GM23338 (cell line): ENCODE data around the gene OPRL1. TPM values are rescaled to one million over a fixed set of nuclear protein-coding genes. Genes with fewer than 3 reads are reported as not detected.

Experiments
- ATAC-seq: fragments of 200-7000 bp; cut with Tn5 transposase; 3 replicates; pipeline ENCODE4 v1.9.1; 2020
- DNase-seq: peaks from one replicate; pipeline ENCODE4 v3.0.0-alpha.2; 2015; ENCODE audit warnings: low spot score
- H2AFZ ChIP-seq: fragments of 200-600 bp; sonication (generic); 2 replicates; pipeline ENCODE4 v1.8.0; 2016; ENCODE audit warnings: antibody characterized with exemption, mild to moderate bottlenecking, moderate library complexity
- H3F3A ChIP-seq: fragments of 200-600 bp; sonication (generic); replicated peaks from 2 replicates; pipeline ENCODE4 v1.8.0; 2017; ENCODE audit warnings: antibody characterized with exemption, mixed run types, low read depth
- H3K27ac ChIP-seq: fragments of 200-600 bp; sonication (generic); 2 replicates; pipeline ENCODE4 v1.6.1; 2016; ENCODE audit warnings: low read depth
- H3K27me3 ChIP-seq: fragments of 200-600 bp; sonication (generic); 2 replicates; pipeline ENCODE4 v1.8.0; 2016; ENCODE audit warnings: mild to moderate bottlenecking, mixed run types, moderate library complexity; ENCODE audit not compliant: insufficient read depth
- H3K36me3 ChIP-seq: fragments of 200-600 bp; sonication (generic); 2 replicates; pipeline ENCODE4 v1.8.0; 2016; ENCODE audit warnings: mild to moderate bottlenecking; ENCODE audit not compliant: insufficient read depth
- H3K4me1 ChIP-seq: fragments of 200-600 bp; sonication (generic); 2 replicates; pipeline ENCODE4 v1.8.0; 2016; ENCODE audit warnings: mild to moderate bottlenecking, moderate library complexity; ENCODE audit not compliant: insufficient read depth
- H3K4me2 ChIP-seq: fragments of 200-600 bp; sonication (generic); 2 replicates; pipeline ENCODE4 v1.7.1; 2017; ENCODE audit warnings: mixed run types
- H3K4me3 ChIP-seq: fragments of 200-600 bp; sonication (generic); 2 replicates; pipeline ENCODE4 v1.6.1; 2016; ENCODE audit warnings: mixed run types
- H3K79me2 ChIP-seq: fragments of 200-600 bp; sonication (generic); replicated peaks from 2 replicates; pipeline ENCODE4 v1.8.0; 2017; ENCODE audit warnings: mild to moderate bottlenecking; ENCODE audit not compliant: insufficient read depth
- H3K9me2 ChIP-seq: fragments of 200-600 bp; sonication (generic); 2 replicates; pipeline ENCODE4 v1.8.0; 2017; ENCODE audit not compliant: insufficient read depth
- H4K20me1 ChIP-seq: fragments of 200-600 bp; sonication (generic); replicated peaks from 2 replicates; pipeline ENCODE4 v1.8.0; 2017; ENCODE audit warnings: mild to moderate bottlenecking; ENCODE audit not compliant: insufficient read depth
- H3K27ac Mint-ChIP-seq: 2 replicates; pipeline ENCODE4 v1.8.0; 2020; ENCODE audit warnings: inconsistent platforms, mild to moderate bottlenecking, moderate library complexity, mixed read lengths
- H3K27me3 Mint-ChIP-seq: 3 replicates; pipeline ENCODE4 v1.8.0; 2022; ENCODE audit warnings: low read depth, mild to moderate bottlenecking, moderate library complexity, mixed read lengths, inconsistent platforms; ENCODE audit not compliant: insufficient read depth, poor library complexity
- H3K36me3 Mint-ChIP-seq: 3 replicates; pipeline ENCODE4 v1.8.0; 2021; ENCODE audit warnings: low read depth, mild to moderate bottlenecking, inconsistent platforms, moderate library complexity, mixed read lengths
- H3K4me1 Mint-ChIP-seq: 3 replicates; pipeline ENCODE4 v1.8.0; 2020; ENCODE audit warnings: mild to moderate bottlenecking, inconsistent platforms, mixed read lengths
- H3K4me3 Mint-ChIP-seq: 3 replicates; pipeline ENCODE4 v1.8.0; 2021; ENCODE audit warnings: moderate library complexity, mild to moderate bottlenecking, inconsistent platforms, mixed read lengths
- H3K9me3 Mint-ChIP-seq: 3 replicates; pipeline ENCODE4 v1.8.0; 2020; ENCODE audit warnings: moderate library complexity, mild to moderate bottlenecking, inconsistent platforms, mixed read lengths
- CREB1 ChIP-seq: fragments of 250-450 bp; sonication (Bioruptor Pico); IDR thresholded peaks from 2 replicates; pipeline ENCODE4 v1.5.0; 2020; ENCODE audit warnings: low read depth, mild to moderate bottlenecking, moderate library complexity
- EZH2phosphoT487 ChIP-seq: fragments of 200-600 bp; sonication (generic); IDR thresholded peaks from one replicate; pipeline ENCODE4 v1.8.1; 2018; ENCODE audit warnings: antibody characterized with exemption; ENCODE audit not compliant: unreplicated experiment
- POLR2AphosphoS5 ChIP-seq: IDR thresholded peaks from 2 replicates; pipeline ENCODE4 v1.6.1; 2016; ENCODE audit warnings: antibody characterized with exemption, low read depth
- STAT1 ChIP-seq: IDR thresholded peaks from one replicate; pipeline ENCODE4 v1.6.1; 2016; ENCODE audit warnings: antibody characterized with exemption; ENCODE audit not compliant: unreplicated experiment
- ZNF114 ChIP-seq: fragments of 250-450 bp; sonication (Bioruptor Pico); IDR thresholded peaks from 2 replicates; pipeline ENCODE4 v1.5.0; 2020; ENCODE audit warnings: mild to moderate bottlenecking, moderate library complexity
- ZNF331 ChIP-seq: fragments of 250-450 bp; sonication (Bioruptor Pico); IDR thresholded peaks from 2 replicates; pipeline ENCODE4 v1.5.0; 2020; ENCODE audit warnings: low read depth, mild to moderate bottlenecking, moderate library complexity
- polyA plus RNA-seq: library from polyadenylated mRNA; unstranded; fragments of >200 nt; fragmentation: Nextera tagmentation; extraction: Ambion mirVana; gene quantifications from 2 replicates; pipeline ENCODE4 v1.2.1, GENCODE V29; 2016
- total RNA-seq: library from RNA; depleted of rRNA; stranded (reverse); fragments of >200 nt; shearing (Covaris generic); gene quantifications from 2 replicates; pipeline ENCODE4 v1.2.3, GENCODE V29; 2014
- TF ChIP-seq, protein P1 (sequence below): IDR thresholded peaks from one replicate; pipeline ENCODE4 v1.6.1; 2018; ENCODE audit warnings: antibody characterized with exemption; ENCODE audit not compliant: unreplicated experiment
- TF ChIP-seq, protein P2 (sequence below), 2 experiments: fragments of 200-600 bp in 1 of 2; sonication (generic) in 1 of 2; conservative IDR thresholded peaks; 2 replicates each; pipeline versions ENCODE4 v1.5.1 to v1.6.1; 2016 to 2017; ENCODE audit warnings: antibody characterized with exemption in 2 of 2, low read depth in 2 of 2, mild to moderate bottlenecking in 2 of 2, moderate library complexity in 1 of 2
- TF ChIP-seq, protein P3 (sequence below): IDR thresholded peaks from 2 replicates; pipeline ENCODE4 v1.6.1; 2016; ENCODE audit warnings: antibody characterized with exemption
- TF ChIP-seq, protein P4 (sequence below): fragments of 250-450 bp; sonication (Bioruptor Pico); IDR thresholded peaks from 2 replicates; pipeline ENCODE4 v1.5.0; 2020; ENCODE audit warnings: mild to moderate bottlenecking, moderate library complexity

Gene OPRL1
- total and polyA plus RNA-seq, 2 experiments from 2014 or later = 0.27 to 1.1 TPM

DNA sequence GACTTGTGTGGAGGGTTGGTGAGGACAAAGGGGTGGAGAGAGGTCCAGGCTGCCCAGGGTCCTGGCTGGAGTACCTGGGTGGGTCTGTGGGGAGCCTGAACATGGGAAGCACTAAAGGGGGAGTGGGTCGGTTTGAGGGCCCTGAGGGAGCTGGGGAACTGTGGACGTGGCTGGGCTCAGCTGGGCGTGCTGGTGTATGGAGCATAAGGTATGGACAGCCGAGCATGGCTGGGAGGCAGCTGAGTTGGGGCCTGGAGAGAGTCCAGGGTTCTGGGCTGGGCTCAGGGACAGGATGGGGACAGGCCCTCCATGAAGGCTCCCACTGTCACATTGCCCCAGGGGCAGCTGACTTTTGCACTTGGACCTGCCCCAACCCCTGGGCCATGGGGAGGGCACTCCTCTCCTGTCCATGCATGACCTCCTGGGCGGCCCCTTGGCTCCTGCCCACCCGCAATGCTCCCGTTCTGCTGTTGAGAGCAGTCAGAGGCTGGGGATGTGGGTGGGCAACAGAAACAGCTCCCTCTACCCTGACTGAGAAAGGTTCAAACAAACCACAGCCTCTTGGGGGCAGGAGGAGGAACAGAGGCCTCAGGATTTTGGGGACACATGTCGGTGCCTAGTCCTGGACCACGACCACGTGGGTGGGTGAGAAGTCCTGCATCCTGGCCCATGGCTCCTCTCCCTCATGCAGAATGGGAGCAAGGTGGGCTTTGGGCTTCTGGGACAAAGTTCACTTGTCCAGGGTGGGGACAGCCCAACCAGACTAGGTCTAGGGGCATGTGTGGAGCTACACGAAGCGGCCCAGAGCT is 39.4 kb upstream of the OPRL1 start:
- Histone ChIP-seq H3K27ac (no peak overlapping the region), H3K9me2 (no peaks in the 10 kb centered on the region), H3K27me3 (peaks cover 78% of the 10 kb centered on the region), H4K20me1 (no peaks in the 10 kb centered on the region), H3F3A (peaks cover 10% of the 10 kb centered on the region; the same call in 1 of the 2 replicates), H3K4me2 (no peak overlapping the region), H3K79me2 (no peaks in the 10 kb centered on the region), H3K36me3 (no peaks in the 10 kb centered on the region), H3K4me1 (peaks cover 44% of the 10 kb centered on the region), H2AFZ (no peak overlapping the region), H3K4me3 (no peak overlapping the region)
- peaks cover 63% of the 10 kb centered on the region for H3K27me3 Mint-ChIP-seq
- ATAC-seq (no peak), DNase-seq (no peak)
- no peak overlapping the region for H3K27ac Mint-ChIP-seq
- TF ChIP-seq, protein P1, sequence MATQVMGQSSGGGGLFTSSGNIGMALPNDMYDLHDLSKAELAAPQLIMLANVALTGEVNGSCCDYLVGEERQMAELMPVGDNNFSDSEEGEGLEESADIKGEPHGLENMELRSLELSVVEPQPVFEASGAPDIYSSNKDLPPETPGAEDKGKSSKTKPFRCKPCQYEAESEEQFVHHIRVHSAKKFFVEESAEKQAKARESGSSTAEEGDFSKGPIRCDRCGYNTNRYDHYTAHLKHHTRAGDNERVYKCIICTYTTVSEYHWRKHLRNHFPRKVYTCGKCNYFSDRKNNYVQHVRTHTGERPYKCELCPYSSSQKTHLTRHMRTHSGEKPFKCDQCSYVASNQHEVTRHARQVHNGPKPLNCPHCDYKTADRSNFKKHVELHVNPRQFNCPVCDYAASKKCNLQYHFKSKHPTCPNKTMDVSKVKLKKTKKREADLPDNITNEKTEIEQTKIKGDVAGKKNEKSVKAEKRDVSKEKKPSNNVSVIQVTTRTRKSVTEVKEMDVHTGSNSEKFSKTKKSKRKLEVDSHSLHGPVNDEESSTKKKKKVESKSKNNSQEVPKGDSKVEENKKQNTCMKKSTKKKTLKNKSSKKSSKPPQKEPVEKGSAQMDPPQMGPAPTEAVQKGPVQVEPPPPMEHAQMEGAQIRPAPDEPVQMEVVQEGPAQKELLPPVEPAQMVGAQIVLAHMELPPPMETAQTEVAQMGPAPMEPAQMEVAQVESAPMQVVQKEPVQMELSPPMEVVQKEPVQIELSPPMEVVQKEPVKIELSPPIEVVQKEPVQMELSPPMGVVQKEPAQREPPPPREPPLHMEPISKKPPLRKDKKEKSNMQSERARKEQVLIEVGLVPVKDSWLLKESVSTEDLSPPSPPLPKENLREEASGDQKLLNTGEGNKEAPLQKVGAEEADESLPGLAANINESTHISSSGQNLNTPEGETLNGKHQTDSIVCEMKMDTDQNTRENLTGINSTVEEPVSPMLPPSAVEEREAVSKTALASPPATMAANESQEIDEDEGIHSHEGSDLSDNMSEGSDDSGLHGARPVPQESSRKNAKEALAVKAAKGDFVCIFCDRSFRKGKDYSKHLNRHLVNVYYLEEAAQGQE = no peak
- TF ChIP-seq, protein P2, sequence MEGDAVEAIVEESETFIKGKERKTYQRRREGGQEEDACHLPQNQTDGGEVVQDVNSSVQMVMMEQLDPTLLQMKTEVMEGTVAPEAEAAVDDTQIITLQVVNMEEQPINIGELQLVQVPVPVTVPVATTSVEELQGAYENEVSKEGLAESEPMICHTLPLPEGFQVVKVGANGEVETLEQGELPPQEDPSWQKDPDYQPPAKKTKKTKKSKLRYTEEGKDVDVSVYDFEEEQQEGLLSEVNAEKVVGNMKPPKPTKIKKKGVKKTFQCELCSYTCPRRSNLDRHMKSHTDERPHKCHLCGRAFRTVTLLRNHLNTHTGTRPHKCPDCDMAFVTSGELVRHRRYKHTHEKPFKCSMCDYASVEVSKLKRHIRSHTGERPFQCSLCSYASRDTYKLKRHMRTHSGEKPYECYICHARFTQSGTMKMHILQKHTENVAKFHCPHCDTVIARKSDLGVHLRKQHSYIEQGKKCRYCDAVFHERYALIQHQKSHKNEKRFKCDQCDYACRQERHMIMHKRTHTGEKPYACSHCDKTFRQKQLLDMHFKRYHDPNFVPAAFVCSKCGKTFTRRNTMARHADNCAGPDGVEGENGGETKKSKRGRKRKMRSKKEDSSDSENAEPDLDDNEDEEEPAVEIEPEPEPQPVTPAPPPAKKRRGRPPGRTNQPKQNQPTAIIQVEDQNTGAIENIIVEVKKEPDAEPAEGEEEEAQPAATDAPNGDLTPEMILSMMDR (conservative IDR thresholded peaks at IDR 0.05; ENCODE audit: low read depth in 2 of 2) = no peak
- no peak for TF ChIP-seq ZNF331 (CRISPR knock-in tag)
- no peak for TF ChIP-seq EZH2phosphoT487
- TF ChIP-seq, protein P3, sequence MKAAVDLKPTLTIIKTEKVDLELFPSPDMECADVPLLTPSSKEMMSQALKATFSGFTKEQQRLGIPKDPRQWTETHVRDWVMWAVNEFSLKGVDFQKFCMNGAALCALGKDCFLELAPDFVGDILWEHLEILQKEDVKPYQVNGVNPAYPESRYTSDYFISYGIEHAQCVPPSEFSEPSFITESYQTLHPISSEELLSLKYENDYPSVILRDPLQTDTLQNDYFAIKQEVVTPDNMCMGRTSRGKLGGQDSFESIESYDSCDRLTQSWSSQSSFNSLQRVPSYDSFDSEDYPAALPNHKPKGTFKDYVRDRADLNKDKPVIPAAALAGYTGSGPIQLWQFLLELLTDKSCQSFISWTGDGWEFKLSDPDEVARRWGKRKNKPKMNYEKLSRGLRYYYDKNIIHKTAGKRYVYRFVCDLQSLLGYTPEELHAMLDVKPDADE = no peak
- TF ChIP-seq CREB1 (CRISPR knock-in tag) = no peak
- TF ChIP-seq, protein P4, sequence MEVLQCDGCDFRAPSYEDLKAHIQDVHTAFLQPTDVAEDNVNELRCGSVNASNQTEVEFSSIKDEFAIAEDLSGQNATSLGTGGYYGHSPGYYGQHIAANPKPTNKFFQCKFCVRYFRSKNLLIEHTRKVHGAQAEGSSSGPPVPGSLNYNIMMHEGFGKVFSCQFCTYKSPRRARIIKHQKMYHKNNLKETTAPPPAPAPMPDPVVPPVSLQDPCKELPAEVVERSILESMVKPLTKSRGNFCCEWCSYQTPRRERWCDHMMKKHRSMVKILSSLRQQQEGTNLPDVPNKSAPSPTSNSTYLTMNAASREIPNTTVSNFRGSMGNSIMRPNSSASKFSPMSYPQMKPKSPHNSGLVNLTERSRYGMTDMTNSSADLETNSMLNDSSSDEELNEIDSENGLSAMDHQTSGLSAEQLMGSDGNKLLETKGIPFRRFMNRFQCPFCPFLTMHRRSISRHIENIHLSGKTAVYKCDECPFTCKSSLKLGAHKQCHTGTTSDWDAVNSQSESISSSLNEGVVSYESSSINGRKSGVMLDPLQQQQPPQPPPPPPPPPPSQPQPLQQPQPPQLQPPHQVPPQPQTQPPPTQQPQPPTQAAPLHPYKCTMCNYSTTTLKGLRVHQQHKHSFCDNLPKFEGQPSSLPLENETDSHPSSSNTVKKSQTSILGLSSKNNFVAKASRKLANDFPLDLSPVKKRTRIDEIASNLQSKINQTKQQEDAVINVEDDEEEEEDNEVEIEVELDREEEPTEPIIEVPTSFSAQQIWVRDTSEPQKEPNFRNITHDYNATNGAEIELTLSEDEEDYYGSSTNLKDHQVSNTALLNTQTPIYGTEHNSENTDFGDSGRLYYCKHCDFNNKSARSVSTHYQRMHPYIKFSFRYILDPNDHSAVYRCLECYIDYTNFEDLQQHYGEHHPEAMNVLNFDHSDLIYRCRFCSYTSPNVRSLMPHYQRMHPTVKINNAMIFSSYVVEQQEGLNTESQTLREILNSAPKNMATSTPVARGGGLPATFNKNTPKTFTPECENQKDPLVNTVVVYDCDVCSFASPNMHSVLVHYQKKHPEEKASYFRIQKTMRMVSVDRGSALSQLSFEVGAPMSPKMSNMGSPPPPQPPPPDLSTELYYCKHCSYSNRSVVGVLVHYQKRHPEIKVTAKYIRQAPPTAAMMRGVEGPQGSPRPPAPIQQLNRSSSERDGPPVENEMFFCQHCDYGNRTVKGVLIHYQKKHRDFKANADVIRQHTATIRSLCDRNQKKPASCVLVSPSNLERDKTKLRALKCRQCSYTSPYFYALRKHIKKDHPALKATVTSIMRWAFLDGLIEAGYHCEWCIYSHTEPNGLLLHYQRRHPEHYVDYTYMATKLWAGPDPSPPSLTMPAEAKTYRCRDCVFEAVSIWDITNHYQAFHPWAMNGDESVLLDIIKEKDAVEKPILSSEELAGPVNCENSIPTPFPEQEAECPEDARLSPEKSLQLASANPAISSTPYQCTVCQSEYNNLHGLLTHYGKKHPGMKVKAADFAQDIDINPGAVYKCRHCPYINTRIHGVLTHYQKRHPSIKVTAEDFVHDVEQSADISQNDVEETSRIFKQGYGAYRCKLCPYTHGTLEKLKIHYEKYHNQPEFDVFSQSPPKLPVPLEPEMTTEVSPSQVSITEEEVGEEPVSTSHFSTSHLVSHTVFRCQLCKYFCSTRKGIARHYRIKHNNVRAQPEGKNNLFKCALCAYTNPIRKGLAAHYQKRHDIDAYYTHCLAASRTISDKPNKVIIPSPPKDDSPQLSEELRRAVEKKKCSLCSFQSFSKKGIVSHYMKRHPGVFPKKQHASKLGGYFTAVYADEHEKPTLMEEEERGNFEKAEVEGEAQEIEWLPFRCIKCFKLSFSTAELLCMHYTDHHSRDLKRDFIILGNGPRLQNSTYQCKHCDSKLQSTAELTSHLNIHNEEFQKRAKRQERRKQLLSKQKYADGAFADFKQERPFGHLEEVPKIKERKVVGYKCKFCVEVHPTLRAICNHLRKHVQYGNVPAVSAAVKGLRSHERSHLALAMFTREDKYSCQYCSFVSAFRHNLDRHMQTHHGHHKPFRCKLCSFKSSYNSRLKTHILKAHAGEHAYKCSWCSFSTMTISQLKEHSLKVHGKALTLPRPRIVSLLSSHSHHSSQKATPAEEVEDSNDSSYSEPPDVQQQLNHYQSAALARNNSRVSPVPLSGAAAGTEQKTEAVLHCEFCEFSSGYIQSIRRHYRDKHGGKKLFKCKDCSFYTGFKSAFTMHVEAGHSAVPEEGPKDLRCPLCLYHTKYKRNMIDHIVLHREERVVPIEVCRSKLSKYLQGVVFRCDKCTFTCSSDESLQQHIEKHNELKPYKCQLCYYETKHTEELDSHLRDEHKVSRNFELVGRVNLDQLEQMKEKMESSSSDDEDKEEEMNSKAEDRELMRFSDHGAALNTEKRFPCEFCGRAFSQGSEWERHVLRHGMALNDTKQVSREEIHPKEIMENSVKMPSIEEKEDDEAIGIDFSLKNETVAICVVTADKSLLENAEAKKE = no peak
- no peak for TF ChIP-seq POLR2AphosphoS5
- no peak for TF ChIP-seq ZNF114
- TF ChIP-seq STAT1 = no peak
- H3K4me3 Mint-ChIP-seq = peak overlapping the region; percentile 18; the same call in 1 of the 3 replicates
- H3K36me3 Mint-ChIP-seq = no peaks in the 10 kb centered on the region; the same call in 2 of the 3 replicates
- no peaks in the 10 kb centered on the region for H3K9me3 Mint-ChIP-seq
- peaks cover 30% of the 10 kb centered on the region for H3K4me1 Mint-ChIP-seq
